Stimulated activated CD4-positive, alpha-beta T cell treated with anti-CD3 and anti-CD28 coated beads, Interleukin-12 subunit alpha, Interleukin-12 subunit beta, amount 100 ng/mL, for 4 hours (primary cell): ENCODE data around the gene EPB41L2.
"Not testable (repeated sequence)": the region's sequence is repeated elsewhere in the genome, so short reads cannot be mapped to it uniquely, and the experiment has no call there.

Experiments used
- DNase-seq: peaks from one replicate; pipeline ENCODE4 v3.0.0-alpha.2; 2020

Gene EPB41L2

DNA sequence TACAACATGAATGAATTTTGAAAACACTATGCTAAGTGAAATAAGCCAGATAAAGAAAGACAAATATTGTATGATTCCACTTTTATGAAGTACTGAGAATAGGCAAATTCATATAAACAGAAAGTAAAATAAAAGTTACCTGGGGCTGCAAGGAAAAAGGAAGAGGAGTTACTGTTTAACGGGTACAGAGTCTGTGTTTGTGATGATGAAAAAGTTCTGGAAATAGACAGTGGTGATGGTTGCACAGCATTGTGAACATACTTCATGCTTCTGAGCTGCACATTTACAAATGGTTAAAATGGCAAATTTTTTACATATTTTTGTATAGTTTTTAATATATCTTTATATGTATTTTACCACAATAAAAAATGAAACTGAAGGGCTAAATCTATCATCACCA, 29.4 kb downstream of the EPB41L2 start:
- DNase-seq, result no peak

DNA sequence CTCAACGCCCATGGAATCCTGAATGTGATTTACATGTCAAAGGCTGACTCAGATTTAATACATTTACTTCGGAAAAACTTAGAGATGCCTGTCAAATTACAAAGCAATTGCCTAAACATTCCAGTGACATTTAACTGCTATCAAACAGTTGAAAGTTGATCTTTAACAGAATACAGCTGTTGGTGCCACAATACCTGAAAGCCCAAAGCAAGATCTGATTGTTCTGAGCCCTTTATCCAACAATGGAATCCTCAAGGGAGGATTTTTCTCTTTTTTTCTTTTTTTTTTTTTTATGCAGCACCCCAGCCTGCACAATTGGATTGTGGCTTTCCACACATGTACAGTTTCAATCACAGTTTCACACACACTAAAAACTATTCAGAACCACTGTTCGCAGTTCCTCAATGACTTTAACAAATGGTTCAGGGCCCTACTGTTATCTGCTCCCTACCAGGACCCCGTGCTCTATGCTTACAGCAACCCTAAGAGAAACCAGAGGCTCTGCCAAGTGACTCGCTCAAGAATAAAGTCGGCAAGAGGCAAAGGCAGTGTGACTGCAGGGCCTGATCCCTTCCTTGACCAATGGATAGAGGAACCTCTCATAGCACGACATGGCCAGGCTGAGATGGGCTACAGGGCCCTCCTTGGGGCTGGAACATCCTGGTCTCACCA, 33.3 kb downstream of the EPB41L2 start:
- DNase-seq, result no peak

- DNase-seq, result no peak
These were observed 35.7 kb downstream of the EPB41L2 start for GRCh38 chr6:131027326-131027725.

DNA sequence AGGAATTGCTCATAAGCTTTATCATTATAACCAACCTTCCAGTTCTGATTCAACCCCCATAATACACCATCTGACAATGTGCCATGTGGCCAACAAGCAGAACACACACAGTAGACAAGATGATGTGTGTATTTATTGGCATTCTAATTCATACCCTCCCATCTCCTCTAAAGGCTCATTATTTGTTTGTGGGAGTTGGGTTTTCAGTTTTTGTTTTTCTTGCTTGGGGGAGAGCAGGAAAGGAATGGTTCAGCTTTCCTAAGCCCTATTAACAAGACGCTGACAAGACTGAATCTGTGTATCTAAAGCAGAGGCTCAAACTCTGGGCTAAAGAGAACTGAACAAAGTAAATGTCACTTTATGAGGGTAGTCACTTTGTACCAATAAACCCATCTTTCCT, 36.8 kb downstream of the EPB41L2 start:
- no peak for DNase-seq

- DNase-seq, result no peak
These were observed 38.5 kb downstream of the EPB41L2 start for GRCh38 chr6:131024565-131024964.

- no peak for DNase-seq
These were observed 39.1 kb downstream of the EPB41L2 start for GRCh38 chr6:131023834-131024504.

- DNase-seq, result no peak
These were observed 40.4 kb downstream of the EPB41L2 start for GRCh38 chr6:131022691-131023090.

- DNase-seq, result no peak
These were observed 45.1 kb downstream of the EPB41L2 start for GRCh38 chr6:131017962-131018361.

DNA sequence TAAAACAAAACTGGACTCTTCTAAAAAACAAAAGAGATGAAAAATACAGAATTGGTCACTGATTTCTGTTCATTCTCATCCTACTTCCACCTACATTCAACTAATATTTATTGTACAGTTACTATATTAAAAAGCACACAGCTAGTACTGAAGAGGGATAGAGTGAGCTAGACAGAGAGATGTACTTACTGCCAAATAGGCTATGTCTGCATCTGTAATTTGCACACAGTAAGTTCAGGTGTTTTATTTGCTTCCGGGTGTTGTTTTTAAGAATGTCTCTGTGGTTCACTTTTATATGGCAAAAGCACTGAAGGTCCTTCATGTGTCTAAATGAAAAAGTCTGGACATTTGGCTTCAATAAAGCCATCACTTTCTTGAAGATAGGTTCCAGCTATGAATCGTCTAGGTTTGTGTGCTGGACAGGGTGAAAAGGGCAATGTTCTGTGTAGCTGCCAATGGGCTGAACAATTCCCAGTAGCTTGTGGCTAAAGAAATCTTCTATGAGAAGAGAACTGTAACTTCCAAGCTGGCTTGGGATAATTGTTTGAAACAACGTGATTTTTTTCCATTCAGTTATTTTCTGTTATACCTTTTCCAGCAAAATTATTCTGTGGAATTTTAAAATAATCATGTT, 47.3 kb downstream of the EPB41L2 start:
- no peak for DNase-seq

DNA sequence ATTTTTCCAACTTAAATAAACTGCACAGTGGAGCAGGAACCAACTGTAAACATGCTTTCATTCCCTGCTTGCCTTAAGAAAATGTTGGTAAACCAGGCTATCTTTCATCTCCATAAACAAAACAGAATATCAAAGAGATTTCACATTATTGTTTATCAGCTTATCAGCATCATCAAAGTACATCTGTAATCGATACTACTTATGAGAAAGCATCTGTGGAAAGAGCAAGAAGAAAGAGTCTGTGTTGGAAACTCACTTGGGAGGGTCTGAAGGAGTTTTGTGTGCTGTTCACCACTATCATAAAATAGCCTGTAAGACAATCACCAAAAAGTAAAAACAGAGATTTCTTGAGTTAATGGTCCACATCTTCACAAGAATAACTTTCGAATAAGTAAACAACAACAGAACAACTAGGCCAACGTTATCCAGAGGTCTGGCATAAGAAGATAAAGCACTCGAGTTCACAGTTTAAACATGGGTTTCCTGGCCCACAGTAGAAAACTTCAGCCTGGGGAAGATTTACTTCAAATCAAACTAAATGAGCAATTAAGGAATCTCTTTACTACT, 47.9 kb downstream of the EPB41L2 start:
- DNase-seq, result no peak

DNA sequence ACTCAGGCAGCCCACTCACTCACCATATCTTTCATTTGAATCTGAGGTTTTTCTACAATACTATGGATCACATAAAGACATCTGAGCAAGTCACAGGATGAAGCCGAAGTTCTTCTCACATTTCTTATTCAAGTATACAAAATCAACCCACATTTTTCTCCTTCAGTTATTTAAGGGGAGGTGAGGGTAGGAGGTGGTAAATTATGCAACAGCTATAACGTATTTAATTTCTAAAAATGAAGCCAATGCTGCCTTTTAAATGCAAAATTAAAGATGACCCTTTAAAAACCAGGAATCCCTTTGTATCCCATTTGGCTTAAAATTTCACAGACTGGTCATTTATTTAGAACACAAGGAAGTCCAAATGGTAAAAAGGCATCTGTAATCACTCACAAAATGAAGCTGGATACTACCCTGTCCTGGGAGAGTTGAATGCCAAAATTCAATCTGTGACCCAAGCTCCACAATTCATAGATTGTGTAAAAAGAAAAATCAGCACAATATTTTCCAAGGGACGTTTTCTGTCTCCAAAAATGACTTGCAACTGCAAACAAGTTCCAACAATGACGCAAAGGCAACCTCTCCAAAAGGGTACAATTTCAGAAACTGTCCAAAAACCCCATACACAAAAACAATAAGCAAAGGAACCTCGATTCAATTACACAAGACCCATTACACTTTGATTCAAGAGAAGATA, 48.8 kb downstream of the EPB41L2 start:
- DNase-seq, result no peak

GRCh38 chr6:131013495-131013894, 49.5 kb downstream of the EPB41L2 start:
- DNase-seq, result no peak

- no peak for DNase-seq
These were observed 53.3 kb downstream of the EPB41L2 start for GRCh38 chr6:131009790-131010189.

DNA sequence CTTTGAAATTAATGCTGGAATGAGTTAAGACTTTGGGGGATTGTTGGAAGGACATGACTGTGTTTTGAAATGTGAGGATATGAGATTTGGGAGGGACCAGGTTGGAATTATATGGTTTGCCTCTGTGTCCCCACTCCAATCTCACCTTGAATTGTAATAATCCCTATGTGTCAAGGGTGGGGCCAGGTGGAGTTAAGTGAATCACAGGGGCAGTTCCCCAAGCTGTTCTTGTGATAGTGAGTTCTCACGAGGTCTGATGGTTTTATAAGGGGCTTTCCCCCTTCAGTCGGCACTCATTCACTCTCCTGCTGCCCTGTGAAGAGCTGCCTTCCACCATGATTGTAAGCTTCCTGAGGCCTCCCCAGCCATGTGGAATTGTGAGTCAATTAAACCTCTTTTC, 54.1 kb downstream of the EPB41L2 start:
- DNase-seq, result not testable (repeated sequence)

DNA sequence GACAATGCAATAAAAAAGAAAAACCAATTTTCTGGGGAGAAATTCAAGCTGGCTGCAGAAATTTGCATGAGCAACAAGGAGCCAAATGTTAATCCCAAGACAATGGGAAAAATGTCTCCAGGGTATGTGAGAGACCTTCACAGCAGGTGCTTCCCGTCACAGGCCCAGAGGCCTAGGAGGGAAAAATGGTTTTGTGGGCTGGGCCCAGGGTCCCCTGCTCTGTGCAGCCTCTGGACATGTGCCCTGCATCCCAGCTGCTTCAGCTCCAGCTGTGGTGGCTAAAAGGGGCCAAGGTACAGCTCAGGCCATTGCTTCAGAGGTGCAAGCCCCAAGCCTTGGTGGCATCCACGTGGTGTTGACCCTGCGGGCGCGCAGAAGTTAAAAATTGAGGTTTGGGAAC, 55.1 kb downstream of the EPB41L2 start:
- not testable (repeated sequence) for DNase-seq

DNA sequence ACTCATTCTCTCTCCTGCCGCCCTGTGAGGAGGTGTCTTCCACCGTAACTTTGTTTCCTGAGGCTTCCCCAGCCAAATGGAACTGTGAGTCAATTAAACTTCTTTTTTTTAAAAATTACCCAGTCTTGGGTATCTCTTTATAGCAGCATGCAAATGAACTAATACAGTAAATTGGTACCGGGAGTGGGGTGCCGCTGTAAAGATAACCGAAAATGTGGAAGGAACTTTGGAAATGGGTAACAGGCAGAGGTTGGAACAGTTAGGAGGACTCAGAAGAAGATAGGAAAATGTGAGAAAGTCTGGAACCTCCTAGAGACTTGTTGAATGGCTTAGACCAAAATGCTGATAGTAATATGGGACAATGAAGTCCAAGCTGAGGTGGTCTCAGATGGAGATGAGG, 55.8 kb downstream of the EPB41L2 start:
- no peak for DNase-seq

- no peak for DNase-seq
These were observed 57.5 kb downstream of the EPB41L2 start for GRCh38 chr6:131005439-131006016.

- no peak for DNase-seq
These were observed 58.1 kb downstream of the EPB41L2 start for GRCh38 chr6:131004936-131005335.

GRCh38 chr6:131004387-131004755, 58.7 kb downstream of the EPB41L2 start:
- no peak for DNase-seq

GRCh38 chr6:131003488-131004386, 59.3 kb downstream of the EPB41L2 start:
- no peak for DNase-seq

DNA sequence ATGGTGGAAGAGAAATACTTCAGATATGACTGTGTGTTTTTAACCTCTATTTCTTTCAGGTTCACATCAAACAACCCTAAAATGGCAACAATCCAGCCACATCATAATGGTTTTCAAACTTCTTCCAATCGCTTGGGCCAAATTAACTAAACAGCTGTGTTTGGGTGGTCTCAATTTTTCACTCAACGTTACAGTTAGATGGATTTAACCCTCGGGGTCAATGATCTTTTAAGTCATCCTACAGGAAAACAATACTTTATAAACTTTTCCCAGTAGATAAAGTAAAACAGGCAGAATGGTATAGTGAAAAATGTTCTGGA, 60.4 kb downstream of the EPB41L2 start:
- no peak for DNase-seq
